VCaP (cell line): ENCODE results near the gene MSANTD3.
"Not testable (repeated sequence)": the region's sequence is repeated elsewhere in the genome, so short reads cannot be mapped to it uniquely, and the experiment has no call there.

Source experiments
- H3K27ac ChIP-seq: fragments of 450-650 bp; 2 replicates; pipeline ENCODE4 v1.5.1; 2017
- CTCF ChIP-seq: fragments of 450-650 bp; conservative IDR thresholded peaks from 2 replicates; pipeline ENCODE4 v1.5.1; 2017; ENCODE audit warnings: mild to moderate bottlenecking, moderate library complexity

The MSANTD3 gene

GRCh38 chr9:100426530-100427365 is at the start of gene MSANTD3:
MSANTD3 (plus strand) TSS chr9:100427143; CDS start chr9:100441939, 14,796 bp downstream.
- TF ChIP-seq CTCF = peak; percentile 21
- peak within 1 kb of the TSS; percentile 89 for H3K27ac ChIP-seq

- no peak for TF ChIP-seq CTCF
- no peak overlapping the region for H3K27ac ChIP-seq
These were observed 47.1 kb upstream of the MSANTD3 start for GRCh38 chr9:100379862-100380261.

GRCh38 chr9:100392989-100393388 is 34.0 kb upstream of the MSANTD3 start:
- not testable (repeated sequence) for H3K27ac ChIP-seq

DNA sequence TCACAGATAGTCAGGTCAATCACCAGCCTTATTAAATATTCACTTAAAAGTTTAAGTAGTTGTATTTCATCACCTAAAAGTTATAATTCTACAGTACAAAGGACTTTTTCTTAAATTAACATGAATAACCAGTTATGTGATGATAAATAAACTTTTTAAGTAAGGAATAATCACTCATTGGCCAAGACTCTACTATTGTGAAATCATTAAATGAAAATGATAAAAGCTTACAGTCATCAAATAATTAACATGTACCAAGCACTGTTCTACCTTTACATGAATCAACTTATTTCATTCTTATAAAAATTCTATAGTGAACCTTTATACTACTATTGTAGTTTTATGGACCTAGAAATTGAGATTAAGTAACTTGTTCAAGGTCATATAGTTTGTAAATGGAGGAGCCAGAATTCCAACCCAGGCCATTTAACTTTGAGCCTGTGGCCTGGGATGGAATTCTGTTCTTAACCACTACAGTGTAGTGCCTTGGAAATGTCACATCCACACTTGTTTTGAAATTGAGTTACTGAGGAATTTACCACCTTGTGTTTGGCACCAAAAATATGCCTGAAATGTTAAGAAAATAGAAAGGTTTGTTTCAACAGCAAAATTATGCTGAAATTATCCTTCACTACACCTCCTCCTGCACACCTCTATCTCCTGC is 32.8 kb upstream of the MSANTD3 start:
- H3K27ac ChIP-seq = no peak overlapping the region
- no peak for TF ChIP-seq CTCF

DNA sequence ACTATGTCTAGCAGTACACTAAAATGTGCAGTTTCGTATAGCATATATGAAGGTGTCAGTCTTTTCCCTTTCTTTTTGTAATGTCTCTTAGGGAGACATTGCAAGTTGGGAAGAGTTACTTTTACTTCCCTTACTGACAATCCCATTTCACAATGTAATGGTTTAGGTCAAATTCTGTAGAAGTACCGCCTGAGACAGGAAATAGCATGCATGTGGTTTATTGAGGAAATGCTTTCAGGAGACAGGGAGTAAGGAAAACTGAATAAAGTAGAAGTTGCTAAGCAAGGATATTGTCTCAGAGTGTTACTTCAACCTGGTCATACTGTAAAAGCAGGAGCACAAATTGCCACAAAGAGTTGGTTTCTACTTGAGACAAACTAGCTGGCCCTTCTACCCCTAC is 32.1 kb upstream of the MSANTD3 start:
- no peak overlapping the region for H3K27ac ChIP-seq
- no peak for TF ChIP-seq CTCF

DNA sequence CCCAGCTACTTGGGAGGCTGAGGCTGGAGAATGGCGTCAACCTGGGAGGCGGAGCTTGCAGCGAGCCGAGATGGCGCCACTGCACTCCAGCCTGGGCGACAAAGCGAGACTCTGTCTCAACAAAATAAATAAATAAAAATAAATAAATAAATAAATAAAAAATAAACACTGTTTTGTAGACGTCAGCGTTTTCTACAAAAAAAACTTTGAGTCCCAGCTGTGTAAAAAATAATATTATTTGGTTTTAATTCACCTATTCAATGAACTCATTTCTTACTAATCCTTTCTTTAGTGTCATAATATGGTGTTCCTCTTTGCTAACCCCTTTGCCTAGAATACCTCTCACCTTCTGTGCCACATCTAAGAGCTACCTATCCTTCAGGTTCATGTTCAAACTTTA is 30.2 kb upstream of the MSANTD3 start:
- H3K27ac ChIP-seq = no peak overlapping the region
- TF ChIP-seq CTCF = no peak

DNA sequence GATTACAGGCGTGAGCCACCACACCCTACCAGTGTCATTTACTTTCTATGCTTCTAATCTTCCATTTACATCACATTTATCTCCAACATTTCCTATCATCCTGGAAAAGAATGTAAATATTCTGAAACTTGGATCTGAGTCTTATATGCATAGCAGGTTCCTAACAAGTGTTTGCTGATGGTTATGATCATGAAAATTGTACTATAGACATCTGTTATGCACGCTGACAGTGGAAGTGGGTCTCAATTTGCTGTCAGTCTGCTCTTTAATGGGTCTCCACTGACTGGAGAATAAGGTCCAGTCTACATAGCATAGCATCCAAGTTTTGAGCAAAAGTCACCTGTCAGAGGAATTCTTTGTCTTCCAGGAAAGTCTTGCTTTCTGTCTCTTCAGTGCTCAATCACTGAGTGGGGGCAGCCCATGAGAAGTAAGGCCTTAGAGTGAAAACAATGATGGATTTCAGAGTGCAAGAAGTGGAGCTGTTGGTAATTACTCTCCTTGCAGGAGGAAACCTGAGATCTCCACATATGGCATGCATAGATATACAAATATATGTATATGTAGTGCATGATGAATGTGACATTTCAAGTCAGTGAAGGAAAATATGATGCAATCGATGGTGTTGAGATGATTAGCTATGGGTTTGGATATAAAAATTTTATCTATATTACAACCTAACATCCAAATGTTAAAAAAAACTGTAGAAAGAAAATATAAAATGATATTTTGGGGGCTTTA is 29.2 kb upstream of the MSANTD3 start:
- no peak for TF ChIP-seq CTCF
- no peak overlapping the region for H3K27ac ChIP-seq
